HG03575 (cell line): ENCODE results near the gene ABCD1.
"Not testable (repeated sequence)": the region's sequence is repeated elsewhere in the genome, so short reads cannot be mapped to it uniquely, and the experiment has no call there.

Source experiments
- ATAC-seq: cut with Tn5 transposase; IDR thresholded peaks from one replicate; pipeline ENCODE4 v1.9.1; 2021; ENCODE audit not compliant: unreplicated experiment, insufficient number of reproducible peaks, low FRiP score; ENCODE audit errors: extremely low read depth

ABCD1 gene

GRCh38 chrX:153744210-153745066 lies 19.8 kb downstream of the ABCD1 start:
- ATAC-seq, result no peak

- ATAC-seq, result not testable (repeated sequence)
Measured at GRCh38 chrX:153745067-153745433, 20.4 kb downstream of the ABCD1 start.

GRCh38 chrX:153746359-153746758 lies 21.7 kb downstream of the ABCD1 start:
- no peak for ATAC-seq

GRCh38 chrX:153746991-153747390 lies 22.3 kb downstream of the ABCD1 start:
- ATAC-seq, result not testable (repeated sequence)

GRCh38 chrX:153749017-153749416 lies 24.4 kb downstream of the ABCD1 start:
- ATAC-seq, result not testable (repeated sequence)

GRCh38 chrX:153750127-153750774 lies 25.6 kb downstream of the ABCD1 start:
- no peak for ATAC-seq

- ATAC-seq, result no peak
Measured at GRCh38 chrX:153755136-153755535, 30.5 kb downstream of the ABCD1 start.

- no peak for ATAC-seq
Measured at GRCh38 chrX:153761863-153762262, 37.2 kb downstream of the ABCD1 start.

- no peak for ATAC-seq
Measured at GRCh38 chrX:153762626-153763173, 38.0 kb downstream of the ABCD1 start.

- ATAC-seq, result no peak
Measured at GRCh38 chrX:153763298-153763932, 38.8 kb downstream of the ABCD1 start.

- ATAC-seq, result no peak
Measured at GRCh38 chrX:153763989-153764755, 39.5 kb downstream of the ABCD1 start, which contains the start of gene PLXNB3. PLXNB3 (plus strand) TSS chrX:153764249; CDS start chrX:153765536, 1,287 bp downstream.

- ATAC-seq, result no peak
Measured at GRCh38 chrX:153764786-153765137, 40.1 kb downstream of the ABCD1 start.

GRCh38 chrX:153765138-153766079 lies 40.8 kb downstream of the ABCD1 start:
- ATAC-seq, result no peak

- no peak for ATAC-seq
Measured at GRCh38 chrX:153766098-153766817, 41.6 kb downstream of the ABCD1 start.

- no peak for ATAC-seq
Measured at GRCh38 chrX:153766871-153767673, 42.4 kb downstream of the ABCD1 start.

- no peak for ATAC-seq
Measured at GRCh38 chrX:153767674-153768055, 43.0 kb downstream of the ABCD1 start.
